HG03354 (cell line): ENCODE measurements around the gene CHRNA4.

Experiments used
- ATAC-seq: cut with Tn5 transposase; IDR thresholded peaks from one replicate; pipeline ENCODE4 v1.9.1; 2021; ENCODE audit warnings: mild to moderate bottlenecking; ENCODE audit not compliant: unreplicated experiment, poor library complexity, severe bottlenecking

The CHRNA4 gene

GRCh38 chr20:63360850-63361518, at the start of gene CHRNA4:
TSS of gene CHRNA4 (minus strand) at chr20:63361349. CDS start at chr20:63361165, 184 bp downstream.
- no peak for ATAC-seq

- no peak for ATAC-seq
Measured at GRCh38 chr20:63409834-63410435, 48.8 kb upstream of the CHRNA4 start.

GRCh38 chr20:63409066-63409833, 48.1 kb upstream of the CHRNA4 start:
- ATAC-seq: no peak

DNA sequence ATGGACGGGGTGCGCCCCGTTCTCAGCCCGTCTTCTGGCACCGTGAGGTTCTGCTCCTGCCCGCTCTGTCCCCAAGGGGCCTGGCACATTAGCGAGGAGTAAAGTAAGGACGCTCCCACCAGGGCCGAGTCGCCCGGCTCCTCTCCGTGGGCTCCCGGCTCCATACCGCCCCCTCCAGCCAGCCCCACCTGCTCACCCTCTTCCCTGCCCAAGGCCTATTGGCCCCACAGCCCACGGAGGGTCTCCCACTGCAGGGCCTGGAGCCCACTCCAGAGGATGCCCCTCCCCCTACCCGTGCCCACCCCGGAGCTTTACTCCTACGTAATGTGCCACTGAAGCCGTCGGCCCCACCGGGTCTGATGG, 47.5 kb upstream of the CHRNA4 start:
- ATAC-seq: no peak

- ATAC-seq: no peak
Measured at GRCh38 chr20:63407928-63408683, 47.0 kb upstream of the CHRNA4 start.

DNA sequence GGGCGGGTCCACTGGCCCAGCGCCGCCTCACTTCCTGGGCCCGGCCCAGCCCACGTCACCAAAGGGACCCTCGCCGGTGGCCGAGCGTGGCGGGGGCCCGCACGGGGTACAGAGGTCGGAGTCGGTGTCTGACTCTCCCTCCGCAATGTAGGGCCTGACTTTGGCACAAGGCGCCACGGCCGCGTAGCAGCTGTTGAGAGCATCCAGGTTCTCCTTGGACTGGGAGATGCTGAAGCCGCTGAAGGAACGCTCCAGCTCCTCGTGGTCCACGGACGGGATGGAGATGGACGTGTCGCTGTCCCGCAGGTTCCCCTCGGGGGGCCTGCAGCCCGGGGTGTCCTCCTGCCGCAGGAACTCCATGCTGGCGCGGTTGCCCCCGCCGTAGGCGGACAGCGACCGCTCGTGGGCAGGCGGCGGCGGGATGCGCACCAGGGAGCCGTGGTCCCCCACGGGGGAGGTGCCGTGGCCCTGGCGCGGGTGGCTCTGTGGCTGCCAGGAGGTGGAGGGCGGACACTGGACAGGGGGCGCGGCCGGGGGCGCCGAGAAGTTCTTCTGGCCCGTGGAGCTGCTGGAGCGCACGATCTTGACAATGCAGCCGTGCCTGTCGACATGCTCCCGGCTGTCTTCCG, 45.6 kb upstream of the CHRNA4 start:
- no peak for ATAC-seq

DNA sequence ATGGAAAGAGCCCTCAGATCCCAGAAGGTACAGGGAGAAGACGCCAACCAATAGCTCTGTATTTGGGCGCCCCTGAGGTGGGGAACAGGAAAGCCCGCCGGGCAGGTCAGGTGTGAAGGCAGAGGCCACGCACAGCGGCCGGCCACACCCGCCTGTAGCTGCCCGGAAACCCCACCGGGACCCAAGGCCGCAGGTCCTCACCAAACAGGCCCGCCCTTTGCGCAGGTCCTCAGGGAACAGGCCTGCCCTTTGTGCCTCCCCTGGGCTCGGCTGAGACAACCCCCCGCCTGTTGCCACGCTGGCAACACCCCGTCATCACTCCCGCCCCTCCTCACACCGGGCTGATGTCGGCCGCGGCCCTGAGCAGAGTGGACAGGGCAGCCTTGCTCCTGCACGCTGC, 44.9 kb upstream of the CHRNA4 start:
- no peak for ATAC-seq

- no peak for ATAC-seq
Measured at GRCh38 chr20:63405102-63405730, 44.1 kb upstream of the CHRNA4 start.

- ATAC-seq: no peak
Measured at GRCh38 chr20:63404129-63405085, 43.3 kb upstream of the CHRNA4 start.

GRCh38 chr20:63403403-63404105, 42.4 kb upstream of the CHRNA4 start:
- ATAC-seq: no peak

DNA sequence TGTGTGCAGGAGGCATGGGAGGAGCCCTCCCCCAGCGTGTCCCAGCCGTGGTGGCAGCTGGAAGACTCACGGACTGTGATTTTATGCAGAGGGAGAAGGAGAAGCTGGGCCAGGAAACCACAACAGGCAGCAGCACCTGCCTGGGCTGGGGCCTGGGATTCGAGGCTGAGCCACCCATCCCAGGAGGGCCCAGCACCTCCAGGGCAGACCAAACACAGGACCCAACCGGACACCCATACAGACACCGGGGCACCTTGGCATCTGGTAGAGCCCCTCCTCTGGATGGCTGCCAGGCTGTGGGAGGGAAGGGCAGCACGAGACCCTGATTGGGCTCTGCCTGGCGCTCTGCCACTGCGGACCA, 41.7 kb upstream of the CHRNA4 start:
- no peak for ATAC-seq

DNA sequence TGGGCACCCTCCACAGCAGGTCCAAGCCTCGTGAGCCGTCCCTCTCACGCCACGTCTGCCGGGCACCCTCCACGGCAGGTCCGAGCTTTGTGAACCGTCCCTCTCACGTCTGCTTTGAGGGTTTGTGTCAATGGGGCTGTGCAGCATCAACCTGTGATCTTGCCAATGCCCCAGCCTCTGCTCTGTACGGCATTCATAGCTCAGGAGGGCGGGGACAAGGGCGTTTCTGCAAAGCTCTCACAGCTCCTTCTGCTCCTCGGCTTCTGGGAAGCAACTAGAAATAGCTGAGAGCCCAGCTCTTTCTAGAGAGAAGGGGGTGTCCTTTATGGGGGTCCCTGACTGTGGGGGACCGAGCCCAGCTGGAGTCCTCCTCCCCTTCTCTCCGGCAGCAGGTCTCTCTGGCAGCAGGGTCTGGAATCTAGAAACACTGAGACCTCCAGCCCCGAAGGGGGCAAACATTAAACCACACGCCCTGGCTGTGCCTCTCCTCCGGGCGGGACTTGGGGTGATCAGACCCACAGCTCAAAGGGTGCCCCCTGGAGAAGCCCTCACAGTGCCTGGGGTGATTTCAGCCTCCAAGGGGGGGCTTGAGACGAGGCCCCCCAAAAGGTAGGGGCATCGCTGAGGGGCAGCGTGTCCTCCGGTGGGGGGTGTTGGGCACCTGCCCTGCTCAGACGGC, 41.2 kb upstream of the CHRNA4 start:
- ATAC-seq: no peak

GRCh38 chr20:63401384-63402110, 40.4 kb upstream of the CHRNA4 start:
- no peak for ATAC-seq

DNA sequence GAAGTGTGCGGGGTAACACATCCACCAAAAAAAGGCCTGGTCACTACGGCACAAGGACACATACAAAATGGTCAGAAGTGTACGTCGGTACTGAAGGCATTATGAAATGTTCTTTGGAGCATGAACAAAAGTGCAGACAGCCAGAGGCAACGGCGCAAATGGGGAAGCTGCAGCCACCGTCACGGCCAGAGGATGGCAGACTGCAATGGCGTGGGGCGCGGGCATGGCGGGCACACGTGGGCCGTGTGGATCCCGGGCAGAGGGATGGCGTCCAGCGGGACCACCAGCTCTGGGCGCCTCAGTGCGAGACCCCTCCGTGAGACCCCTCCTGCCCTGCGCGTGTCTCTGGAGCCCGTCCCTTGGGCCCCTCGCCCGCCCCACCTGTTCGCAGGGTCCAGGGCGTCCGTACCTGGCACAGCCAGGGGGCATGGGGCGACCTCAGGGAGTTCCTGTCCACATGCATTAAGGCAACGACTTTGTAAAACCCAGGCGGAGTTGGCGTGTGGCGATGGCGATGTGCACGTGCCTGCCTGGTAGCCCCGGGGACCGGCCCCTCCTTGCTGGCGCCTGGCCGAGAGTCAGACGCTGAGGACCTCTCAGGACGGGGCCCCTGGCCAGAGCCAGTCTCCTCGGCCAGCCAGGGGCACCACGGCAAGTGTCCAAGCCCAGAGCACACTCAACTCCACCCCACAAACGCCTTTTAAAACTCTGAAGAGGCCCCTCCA, 39.5 kb upstream of the CHRNA4 start:
- no peak for ATAC-seq

- ATAC-seq: no peak
Measured at GRCh38 chr20:63399596-63400375, 38.6 kb upstream of the CHRNA4 start.
